Mesodermal cell (in vitro differentiated cells): Measurements from ENCODE around the gene MAP3K5.

Experiments
- H3K27ac ChIP-seq: 2 replicates; pipeline ENCODE4 v1.7.0; 2013; ENCODE audit warnings: mild to moderate bottlenecking, low read depth, low read length, moderate library complexity; ENCODE audit not compliant: severe bottlenecking
- H3K36me3 ChIP-seq: 2 replicates; pipeline ENCODE4 v1.7.1; 2013; ENCODE audit warnings: mild to moderate bottlenecking, low read length, moderate library complexity; ENCODE audit not compliant: control insufficient read depth, insufficient read depth
- H3K4me1 ChIP-seq: one replicate; pipeline ENCODE4 v1.7.1; 2013; ENCODE audit warnings: mild to moderate bottlenecking, low read length; ENCODE audit not compliant: insufficient read depth, control insufficient read depth, poor library complexity, severe bottlenecking
- H3K4me3 ChIP-seq: 2 replicates; pipeline ENCODE4 v1.7.0; 2013; ENCODE audit warnings: low read length, control low read depth, mild to moderate bottlenecking; ENCODE audit not compliant: insufficient read depth, poor library complexity, severe bottlenecking; ENCODE audit errors: extremely low read depth
- H3K9me3 ChIP-seq: 2 replicates; pipeline ENCODE4 v1.7.1; 2013; ENCODE audit warnings: mild to moderate bottlenecking, low read length, moderate library complexity; ENCODE audit not compliant: control insufficient read depth
- WGBS, 2 experiments: methylation state at CpG; one replicate each; pipeline ENCODE4 v1.1.5; 2013; ENCODE audit warnings: missing lambda C conversion rate in 2 of 2; ENCODE audit not compliant: insufficient coverage in 2 of 2; 5-methylcytosine and 5-hydroxymethylcytosine counted together

Gene MAP3K5

DNA sequence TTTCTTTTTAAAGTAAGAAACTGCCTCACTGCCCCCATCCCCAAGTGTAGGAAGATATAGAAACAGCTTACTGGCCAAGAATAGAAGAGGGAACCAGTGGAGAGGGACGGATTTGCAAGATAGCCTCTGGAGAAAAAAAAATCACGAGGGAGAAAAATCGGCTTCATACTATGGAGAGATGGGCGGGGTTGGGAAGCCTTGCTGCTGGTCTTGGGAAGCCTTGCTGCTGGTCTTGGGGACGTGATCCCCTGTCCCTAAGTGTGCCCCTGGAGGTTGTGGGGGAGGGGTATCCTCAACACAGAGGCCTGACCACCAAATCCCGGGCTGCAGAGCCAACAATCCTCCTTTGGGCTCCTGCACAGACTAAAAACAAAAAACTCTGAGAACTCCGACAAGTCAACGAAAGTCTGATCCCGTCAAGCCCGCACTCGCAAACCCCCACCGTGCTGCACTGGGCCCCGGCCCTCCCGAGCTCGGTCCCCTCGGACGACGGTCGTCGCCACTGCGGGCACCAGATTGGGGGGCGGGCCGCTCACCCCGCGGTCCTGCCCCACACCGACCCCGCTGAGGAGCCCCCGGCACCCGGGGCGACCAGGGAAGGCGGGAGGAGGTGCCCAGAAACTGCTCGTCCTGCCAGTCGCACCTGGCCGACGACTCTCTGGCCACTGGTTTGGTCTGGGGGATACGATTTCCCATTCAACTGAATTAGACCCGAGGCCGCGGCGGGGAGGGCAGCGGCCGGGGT, 242.8 kb downstream of the MAP3K5 start:
- Histone ChIP-seq H3K4me1 (peaks cover 14% of the 10 kb centered on the region), H3K27ac (no peak overlapping the region), H3K36me3 (no peaks in the 10 kb centered on the region), H3K4me3 (peak overlapping the region; percentile 52), H3K9me3 (no peaks in the 10 kb centered on the region)
- 3% methylated on average over 27 to 41 of the region's 42 CpGs for WGBS, 2 experiments

DNA sequence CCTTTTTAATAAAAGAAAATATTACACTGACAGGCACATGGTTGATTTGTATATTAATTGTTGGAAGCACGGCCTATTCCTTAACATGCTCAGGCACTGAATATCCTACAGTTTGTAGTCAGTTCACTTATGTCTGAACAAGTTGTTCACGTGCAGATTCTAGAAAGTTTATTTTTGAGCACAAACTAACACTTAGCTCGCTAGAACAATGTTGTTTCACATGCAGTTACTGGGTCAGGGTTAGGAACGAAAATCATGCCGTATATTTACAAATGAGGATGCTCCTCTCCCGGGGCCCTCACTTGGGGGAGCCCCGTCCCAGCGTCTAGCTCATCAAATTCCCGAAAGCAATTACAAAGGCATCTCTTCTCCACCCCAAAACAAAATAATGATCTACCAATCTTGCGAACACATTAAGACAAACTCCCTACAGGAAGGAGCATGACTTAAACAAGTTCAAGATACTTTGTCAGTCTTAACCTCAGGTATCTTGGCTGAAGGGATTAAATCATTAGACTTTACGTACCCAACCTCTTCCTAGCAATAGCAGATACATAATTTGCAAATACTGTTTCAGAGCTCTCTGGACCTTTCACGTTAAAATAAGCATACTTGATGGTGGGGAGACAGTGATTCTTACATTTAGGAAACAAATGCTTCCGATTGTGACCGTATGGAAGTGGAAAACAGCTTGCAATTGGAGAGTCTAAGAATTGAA, 243.5 kb downstream of the MAP3K5 start:
- Histone ChIP-seq H3K36me3 (no peaks in the 10 kb centered on the region), H3K27ac (no peak overlapping the region), H3K4me3 (no peak overlapping the region), H3K4me1 (peaks cover 14% of the 10 kb centered on the region), H3K9me3 (no peaks in the 10 kb centered on the region)
- 54 to 63% methylated on average over 9 to 10 of the region's 14 CpGs for WGBS, 2 experiments

DNA sequence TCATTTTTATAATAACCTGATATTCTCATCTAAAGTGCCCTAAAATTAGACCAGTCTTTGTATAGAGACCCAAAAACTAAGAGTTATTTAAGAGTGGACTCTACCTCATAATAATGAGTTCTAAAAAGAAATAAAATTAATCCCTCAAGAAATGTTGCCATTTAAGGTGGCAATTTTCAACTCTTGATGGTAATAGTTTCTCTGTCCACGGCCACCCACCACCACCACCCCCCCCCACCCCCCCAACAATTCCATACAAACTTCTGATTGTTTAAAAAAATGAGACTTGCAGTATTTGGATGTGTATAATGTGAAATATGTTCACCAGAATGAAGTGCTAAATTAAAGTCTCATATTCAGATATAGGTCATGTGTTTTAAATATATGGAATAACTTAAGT, 244.4 kb downstream of the MAP3K5 start:
- H3K4me1 ChIP-seq, result peaks cover 14% of the 10 kb centered on the region
- WGBS, 2 experiments, result no CpG with 5 or more reads among the region's 1 CpG

DNA sequence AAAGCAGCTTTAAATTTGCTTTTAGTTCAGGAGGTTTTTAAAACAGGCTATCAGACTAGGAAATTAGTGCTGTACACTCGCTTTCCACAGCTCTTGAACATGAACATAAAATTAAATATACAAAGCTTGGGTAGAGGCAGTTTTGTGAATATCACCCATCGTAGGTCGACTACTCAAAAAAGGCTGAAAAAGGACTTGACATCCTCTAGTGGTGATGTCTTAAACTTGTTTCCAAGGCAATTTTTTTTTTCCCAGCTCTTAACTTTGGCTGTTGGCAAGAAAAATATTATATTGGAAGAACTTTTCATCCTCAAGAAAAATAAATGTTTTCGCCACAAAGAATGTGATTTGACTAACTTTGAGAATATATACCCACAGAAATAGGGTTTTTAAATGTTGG, 244.9 kb downstream of the MAP3K5 start:
- Histone ChIP-seq H3K4me3 (no peak overlapping the region), H3K9me3 (no peaks in the 10 kb centered on the region), H3K27ac (no peak overlapping the region), H3K4me1 (peaks cover 14% of the 10 kb centered on the region), H3K36me3 (no peaks in the 10 kb centered on the region)
- no CpG with 5 or more reads among the region's 4 CpGs for WGBS, 2 experiments

More for the DNA sequence above, 244.4 kb downstream of the MAP3K5 start:
- Histone ChIP-seq H3K36me3 (no peaks in the 10 kb centered on the region), H3K9me3 (no peaks in the 10 kb centered on the region), H3K27ac (no peak overlapping the region), H3K4me3 (no peak overlapping the region)

DNA sequence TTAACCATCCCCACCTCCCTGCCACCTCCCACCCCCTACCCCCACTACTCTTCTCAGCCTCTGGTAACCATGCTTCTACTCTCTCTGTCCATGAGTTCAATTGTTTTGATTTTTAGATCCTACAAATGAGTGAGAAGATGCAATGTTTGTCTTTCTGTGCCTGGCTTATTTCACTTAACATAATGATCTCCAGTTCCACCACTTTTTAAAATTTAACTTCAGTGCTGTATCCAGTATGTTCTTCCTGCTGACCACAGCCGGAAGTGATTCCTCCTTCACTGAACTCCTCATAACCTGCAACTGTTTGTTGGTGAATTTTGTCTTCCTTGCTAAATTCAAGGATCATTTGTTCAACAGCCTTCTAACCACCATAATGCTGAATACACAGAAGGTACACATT, 245.9 kb downstream of the MAP3K5 start:
- Histone ChIP-seq H3K27ac (no peak overlapping the region), H3K9me3 (no peaks in the 10 kb centered on the region), H3K4me3 (no peak overlapping the region), H3K4me1 (peaks cover 14% of the 10 kb centered on the region), H3K36me3 (no peaks in the 10 kb centered on the region)
- WGBS, 2 experiments, result 100% methylated on average over 1 of the region's 1 CpG; no CpG with 5 or more reads in 1 of the 2 experiments

DNA sequence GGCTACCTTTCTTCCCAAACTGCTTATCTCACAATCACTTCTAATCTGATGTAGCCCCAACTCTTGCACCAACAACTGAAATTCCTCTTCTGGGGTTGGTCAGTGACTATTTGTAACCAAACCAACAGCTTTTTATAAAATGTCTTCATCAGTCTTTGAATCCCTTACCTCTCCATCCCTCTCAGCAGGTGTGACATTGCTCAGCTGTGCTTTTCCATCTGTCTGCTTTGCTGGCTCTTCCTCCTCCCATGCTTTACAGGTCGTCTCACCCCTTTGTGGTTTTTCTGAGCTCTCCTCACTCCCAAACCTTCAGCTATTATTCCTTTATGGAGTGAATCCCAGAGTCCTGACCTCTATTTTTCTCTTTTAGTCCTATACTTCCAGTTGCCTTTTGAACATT, 248.0 kb downstream of the MAP3K5 start:
- H3K4me3 ChIP-seq, result no peak overlapping the region
- 57 to 100% methylated on average over 1 of the region's 1 CpG for WGBS, 2 experiments
- no peak overlapping the region for H3K27ac ChIP-seq
- H3K36me3 ChIP-seq, result no peaks in the 10 kb centered on the region
- no peaks in the 10 kb centered on the region for H3K9me3 ChIP-seq
- peaks cover 2% of the 10 kb centered on the region for H3K4me1 ChIP-seq

DNA sequence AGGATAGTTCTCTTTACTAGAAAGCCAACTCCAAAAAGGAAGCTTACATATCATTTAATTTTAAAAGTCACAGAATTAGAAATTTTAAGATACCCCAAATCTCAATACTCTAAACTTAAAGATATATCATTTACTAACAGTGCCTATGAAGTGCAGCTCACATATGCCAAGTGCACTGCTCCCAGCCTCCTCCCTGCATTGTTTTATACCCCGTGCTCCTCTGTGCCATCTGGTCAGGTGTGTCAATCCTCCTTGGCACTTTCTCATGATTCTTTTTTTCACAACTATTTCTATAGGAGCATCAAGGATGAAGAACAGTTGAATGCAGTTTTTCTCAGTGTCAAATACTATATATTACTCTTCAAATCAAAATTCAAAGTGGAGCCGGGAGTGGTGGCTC, 250.9 kb downstream of the MAP3K5 start:
- Histone ChIP-seq H3K9me3 (no peaks in the 10 kb centered on the region), H3K27ac (no peak overlapping the region), H3K4me3 (no peak overlapping the region), H3K4me1 (no peaks in the 10 kb centered on the region), H3K36me3 (no peaks in the 10 kb centered on the region)
- 83 to 85% methylated on average over 1 to 2 of the region's 2 CpGs for WGBS, 2 experiments

DNA sequence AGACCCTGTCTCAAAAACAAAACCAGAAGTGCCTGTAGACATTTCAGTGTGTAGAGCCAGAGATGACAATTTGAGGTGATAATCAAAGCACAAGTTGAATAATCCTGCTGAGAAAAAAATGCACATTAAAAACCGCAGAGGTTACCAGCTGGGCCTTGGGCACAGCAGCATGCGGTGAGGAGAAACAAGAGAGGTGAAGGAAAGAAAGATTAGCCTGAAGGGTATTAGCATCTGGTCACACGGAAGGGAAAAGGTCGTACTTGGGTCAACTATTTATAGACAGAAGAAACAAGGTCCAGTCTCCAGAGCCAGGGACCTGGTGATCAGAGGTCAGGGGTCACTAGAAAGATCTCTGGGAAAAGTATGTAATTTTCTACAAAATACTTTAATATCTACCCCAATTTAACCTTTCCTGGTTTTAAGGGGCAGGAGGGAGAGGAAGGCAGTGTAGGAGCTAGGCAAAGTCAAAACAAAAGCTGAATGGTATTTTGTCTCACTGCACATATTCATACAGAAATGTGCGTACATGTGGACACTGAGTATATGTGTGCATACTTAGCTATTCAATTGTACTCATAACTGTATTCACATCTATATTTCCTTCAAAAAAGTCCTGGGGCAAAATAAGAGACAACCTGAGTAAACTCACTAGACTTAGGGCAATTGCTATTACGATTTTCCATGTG, 252.2 kb downstream of the MAP3K5 start:
- 59 to 63% methylated on average over 4 of the region's 6 CpGs for WGBS, 2 experiments
- Histone ChIP-seq H3K36me3 (no peaks in the 10 kb centered on the region), H3K4me3 (no peak overlapping the region), H3K4me1 (no peaks in the 10 kb centered on the region), H3K27ac (no peak overlapping the region), H3K9me3 (no peaks in the 10 kb centered on the region)

DNA sequence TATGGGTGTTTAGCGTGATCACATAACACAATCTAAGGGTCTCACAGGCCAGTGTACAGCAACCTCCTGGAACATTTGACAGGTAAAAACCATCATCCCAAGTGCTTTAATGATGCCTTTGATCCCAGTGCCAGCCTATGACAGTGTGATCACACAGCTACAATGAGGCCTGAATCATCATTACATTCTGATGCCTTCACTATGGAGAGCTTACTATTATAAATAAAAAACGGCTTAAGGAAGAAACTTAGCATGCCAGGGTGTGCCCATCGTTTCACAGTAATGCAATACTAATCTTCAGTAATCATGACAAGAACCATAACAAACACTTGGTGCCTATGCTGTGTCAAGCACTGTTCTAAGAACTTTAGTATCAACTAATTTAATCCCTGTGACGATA, 253.4 kb downstream of the MAP3K5 start:
- Histone ChIP-seq H3K9me3 (no peaks in the 10 kb centered on the region), H3K36me3 (no peaks in the 10 kb centered on the region), H3K4me3 (no peak overlapping the region), H3K27ac (no peak overlapping the region), H3K4me1 (no peaks in the 10 kb centered on the region)
- 83 to 95% methylated on average over 2 to 3 of the region's 4 CpGs for WGBS, 2 experiments

DNA sequence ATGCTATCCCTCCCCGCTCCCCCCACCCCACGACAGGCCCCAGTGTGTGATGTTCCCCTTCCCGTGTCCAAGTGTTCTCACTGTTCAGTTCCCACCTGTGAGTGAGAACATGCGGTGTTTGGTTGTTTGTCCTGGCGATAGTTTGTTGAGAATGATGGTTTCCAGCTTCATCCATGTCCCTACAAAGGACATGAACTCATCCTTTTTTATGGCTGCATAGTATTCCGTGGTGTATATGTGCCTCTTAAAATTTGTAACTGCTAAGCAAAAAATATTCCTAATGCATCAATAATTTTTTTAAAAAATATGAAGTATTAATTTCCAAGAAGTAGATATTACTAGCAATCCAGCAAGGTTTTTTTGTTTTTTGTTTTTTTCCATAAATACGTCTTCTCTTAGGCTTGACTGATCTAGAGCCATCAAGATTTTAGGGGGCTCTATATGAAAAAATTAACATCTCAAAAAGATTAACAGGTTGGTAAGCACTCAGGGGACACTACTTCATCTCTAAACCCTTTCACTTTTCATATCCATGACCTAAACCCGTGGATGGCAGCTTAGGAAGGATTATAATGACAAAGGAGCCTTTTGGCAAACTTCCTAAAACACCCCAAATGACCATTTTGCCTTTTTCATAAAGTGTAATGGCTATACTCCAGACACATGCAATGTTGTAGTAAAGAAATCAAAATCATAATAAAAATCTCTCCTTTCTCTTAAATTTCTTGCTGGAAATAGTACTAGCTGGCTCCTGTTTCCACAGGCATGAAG, 256.2 kb downstream of the MAP3K5 start:
- WGBS, 2 experiments, result 100% methylated on average over 3 of the region's 8 CpGs; no CpG with 5 or more reads in 1 of the 2 experiments
- Histone ChIP-seq H3K4me3 (no peak overlapping the region), H3K36me3 (no peaks in the 10 kb centered on the region), H3K27ac (no peak overlapping the region), H3K9me3 (no peaks in the 10 kb centered on the region), H3K4me1 (no peaks in the 10 kb centered on the region)
